Endodermal cell (in vitro differentiated cells): Measurements from ENCODE around the gene TTC1. TPM values are rescaled to one million over a fixed set of nuclear protein-coding genes. Genes with fewer than 3 reads are reported as not detected.

Source experiments
- DNase-seq: peaks from one replicate; pipeline ENCODE4 v3.0.0-alpha.2; 2017
- H3K27ac ChIP-seq: 2 replicates; pipeline ENCODE4 v1.5.1; 2013; ENCODE audit warnings: mild to moderate bottlenecking, low read depth, low read length, moderate library complexity
- H3K27me3 ChIP-seq: 2 replicates; pipeline ENCODE4 v1.6.1; 2013; ENCODE audit warnings: mild to moderate bottlenecking, low read length, moderate library complexity; ENCODE audit not compliant: insufficient read depth, control insufficient read depth, poor library complexity, severe bottlenecking
- H3K36me3 ChIP-seq: 2 replicates; pipeline ENCODE4 v1.7.0; 2013; ENCODE audit warnings: mild to moderate bottlenecking, low read length, moderate library complexity; ENCODE audit not compliant: control insufficient read depth, insufficient read depth
- H3K4me1 ChIP-seq: one replicate; pipeline ENCODE4 v1.7.0; 2013; ENCODE audit warnings: low read length; ENCODE audit not compliant: control insufficient read depth, insufficient read depth
- H3K4me3 ChIP-seq: 2 replicates; pipeline ENCODE4 v1.5.1; 2013; ENCODE audit warnings: mild to moderate bottlenecking, low read length, moderate library complexity
- H3K9ac ChIP-seq: 2 replicates; pipeline ENCODE4 v1.6.1; 2013; ENCODE audit warnings: mild to moderate bottlenecking, low read length, moderate library complexity; ENCODE audit not compliant: poor library complexity, severe bottlenecking; ENCODE audit errors: extremely low read depth
- H3K9me3 ChIP-seq: 2 replicates; pipeline ENCODE4 v1.6.1; 2013; ENCODE audit warnings: mild to moderate bottlenecking, low read length, moderate library complexity; ENCODE audit not compliant: control insufficient read depth
- H3K27ac Mint-ChIP-seq: 2 replicates; pipeline ENCODE4 v1.8.0; 2020; ENCODE audit warnings: mixed read lengths
- H3K27me3 Mint-ChIP-seq: 2 replicates; pipeline ENCODE4 v1.8.0; 2021; ENCODE audit warnings: mild to moderate bottlenecking, mixed read lengths; ENCODE audit not compliant: insufficient read depth
- H3K36me3 Mint-ChIP-seq: 2 replicates; pipeline ENCODE4 v1.8.0; 2020; ENCODE audit warnings: low read depth, mixed read lengths
- H3K4me1 Mint-ChIP-seq: 2 replicates; pipeline ENCODE4 v1.8.0; 2020; ENCODE audit warnings: mixed read lengths
- H3K4me3 Mint-ChIP-seq: 2 replicates; pipeline ENCODE4 v1.8.0; 2020; ENCODE audit warnings: mild to moderate bottlenecking, moderate library complexity, mixed read lengths
- H3K9me3 Mint-ChIP-seq: 2 replicates; pipeline ENCODE4 v1.8.0; 2020; ENCODE audit warnings: mild to moderate bottlenecking, mixed read lengths
- CTCF ChIP-seq: fragments of 200-600 bp; sonication (generic); conservative IDR thresholded peaks from 2 replicates; pipeline ENCODE4 v1.5.0; 2021; ENCODE audit warnings: antibody characterized with exemption, mild to moderate bottlenecking
- WGBS, 2 experiments: methylation state at CpG; one replicate each; pipeline versions ENCODE4 v1.1.5 to v1.1.7; 2013; ENCODE audit warnings: missing lambda C conversion rate in 2 of 2, mixed read lengths in 1 of 2; ENCODE audit not compliant: insufficient coverage in 1 of 2, insufficient read length in 1 of 2; 5-methylcytosine and 5-hydroxymethylcytosine counted together
- total RNA-seq, 2 donors: library from RNA; stranded (reverse); fragmentation: NEBNext Ultra II Directional in 1 of 2; extraction: Animal tissue kit (Norgen Biotek cat#: 25700) in 1 of 2; gene quantifications; 2 replicates in 1 of 2; 3 replicates in 1 of 2; pipeline ENCODE4 v1.2.1, GENCODE V29; 2021

The TTC1 gene
- total RNA-seq, 2 donors from 2014 or later, result 59.8 to 72.3 TPM

DNA sequence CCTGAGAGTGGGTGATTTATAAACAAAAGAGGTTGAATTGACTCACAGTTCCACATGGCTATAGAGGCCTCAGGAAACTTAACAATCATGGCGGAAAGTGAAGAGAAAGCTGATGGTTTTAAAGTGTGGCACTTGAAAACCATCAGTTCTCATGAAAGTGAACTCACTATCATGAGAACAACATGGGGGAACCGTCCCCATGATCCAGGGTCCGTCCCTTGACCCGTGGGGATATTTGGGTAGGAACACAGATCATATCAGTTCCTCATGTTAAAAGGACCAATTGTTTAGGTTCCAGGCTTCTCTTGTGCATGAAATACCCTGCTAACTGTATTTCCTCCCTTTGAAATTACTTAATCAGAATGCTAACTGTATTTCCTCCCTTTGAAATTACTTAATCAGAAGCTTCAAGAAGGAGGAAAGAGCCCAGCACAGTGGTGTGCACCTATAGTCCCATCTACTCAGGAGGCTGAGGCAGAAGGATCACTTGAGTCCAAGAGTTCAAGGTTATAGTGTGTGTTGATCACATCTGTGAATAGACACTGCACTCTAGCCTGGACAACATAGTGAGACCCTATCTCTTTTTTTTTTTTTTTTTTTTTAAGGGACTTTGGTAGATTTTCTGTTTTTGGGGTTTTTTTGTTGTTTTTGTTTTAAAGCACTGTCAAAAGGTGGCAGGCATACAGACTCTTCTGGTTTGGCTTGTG lies 24.8 kb downstream of the TTC1 start:
- peaks cover 16% of the 10 kb centered on the region for H3K4me1 Mint-ChIP-seq

DNA sequence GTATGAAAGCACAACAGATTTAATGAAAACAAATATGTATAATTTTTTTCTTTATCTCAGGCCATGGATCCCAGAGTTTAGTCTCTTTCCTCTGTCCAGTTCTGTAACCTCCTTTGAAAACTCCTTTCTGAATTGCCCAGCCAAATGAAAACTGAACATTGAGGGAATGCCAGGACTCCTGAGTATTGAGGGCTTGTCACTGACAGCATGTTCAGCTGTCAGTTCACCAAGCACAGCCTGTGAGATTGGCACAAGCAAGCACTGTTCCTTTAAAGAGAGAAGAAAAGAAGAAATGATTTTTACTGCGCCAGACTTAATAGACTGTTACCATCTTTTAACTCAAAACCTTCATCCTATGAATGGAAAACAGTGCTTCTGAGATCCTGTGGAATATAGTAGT lies 27.3 kb downstream of the TTC1 start:
- peaks cover 59% of the 10 kb centered on the region for H3K36me3 Mint-ChIP-seq
- Histone ChIP-seq H3K27me3 (no peaks in the 10 kb centered on the region), H3K36me3 (peaks cover 80% of the 10 kb centered on the region), H3K9me3 (no peaks in the 10 kb centered on the region), H3K4me3 (no peak overlapping the region), H3K4me1 (no peaks in the 10 kb centered on the region), H3K9ac (no peak overlapping the region), H3K27ac (no peak overlapping the region)
- H3K4me3 Mint-ChIP-seq, result no peak overlapping the region
- peak; percentile 1 for DNase-seq
- H3K9me3 Mint-ChIP-seq, result no peaks in the 10 kb centered on the region
- no peak overlapping the region for H3K27ac Mint-ChIP-seq
- TF ChIP-seq CTCF, result no peak
- H3K4me1 Mint-ChIP-seq, result peaks cover under 1% of the 10 kb centered on the region
- no peaks in the 10 kb centered on the region for H3K27me3 Mint-ChIP-seq
- no CpG with 5 or more reads among the region's 1 CpG for WGBS, 2 experiments

More for the DNA sequence above, 24.8 kb downstream of the TTC1 start:
- no peak for TF ChIP-seq CTCF
- Mint-ChIP-seq H3K9me3 (no peaks in the 10 kb centered on the region), H3K27ac (no peak overlapping the region), H3K4me3 (no peak overlapping the region), H3K36me3 (peaks cover 57% of the 10 kb centered on the region), H3K27me3 (no peaks in the 10 kb centered on the region)
- H3K4me3 ChIP-seq, result no peak overlapping the region
- H3K36me3 ChIP-seq, result peaks cover 77% of the 10 kb centered on the region
- no peaks in the 10 kb centered on the region for H3K9me3 ChIP-seq
- DNase-seq, result no peak
- no peak overlapping the region for H3K9ac ChIP-seq
- peaks cover 3% of the 10 kb centered on the region for H3K4me1 ChIP-seq
- 92 to 96% methylated on average over 4 of the region's 4 CpGs for WGBS, 2 experiments
- no peak overlapping the region for H3K27ac ChIP-seq
- no peaks in the 10 kb centered on the region for H3K27me3 ChIP-seq

- H3K4me3 ChIP-seq, result no peak overlapping the region
- H3K9ac ChIP-seq, result no peak overlapping the region
- no peaks in the 10 kb centered on the region for H3K9me3 ChIP-seq
- no peaks in the 10 kb centered on the region for H3K27me3 ChIP-seq
- peaks cover 83% of the 10 kb centered on the region for H3K36me3 ChIP-seq
- H3K4me1 ChIP-seq, result no peaks in the 10 kb centered on the region
- no peaks in the 10 kb centered on the region for H3K27me3 Mint-ChIP-seq
- no peak for DNase-seq
- no peak overlapping the region for H3K27ac Mint-ChIP-seq
- H3K4me3 Mint-ChIP-seq, result no peak overlapping the region
- no peak for TF ChIP-seq CTCF
- H3K36me3 Mint-ChIP-seq, result peaks cover 64% of the 10 kb centered on the region
- no peaks in the 10 kb centered on the region for H3K9me3 Mint-ChIP-seq
- H3K4me1 Mint-ChIP-seq, result no peaks in the 10 kb centered on the region
- H3K27ac ChIP-seq, result no peak overlapping the region
These were observed 27.9 kb downstream of the TTC1 start for GRCh38 chr5:160036884-160037283.
